NCI-H510A treated with DMSO at 0.1 percent for 48 hours (cell line): Measurements from ENCODE around the gene CELSR2.
A peak's percentile ranks its signal among the peaks of the same experiment; 100 is the strongest.

Experiments
- DNase-seq: peaks from one replicate; lab custom pipeline; 2025; lab: John Stamatoyannopoulos, UW

CELSR2 gene

DNA sequence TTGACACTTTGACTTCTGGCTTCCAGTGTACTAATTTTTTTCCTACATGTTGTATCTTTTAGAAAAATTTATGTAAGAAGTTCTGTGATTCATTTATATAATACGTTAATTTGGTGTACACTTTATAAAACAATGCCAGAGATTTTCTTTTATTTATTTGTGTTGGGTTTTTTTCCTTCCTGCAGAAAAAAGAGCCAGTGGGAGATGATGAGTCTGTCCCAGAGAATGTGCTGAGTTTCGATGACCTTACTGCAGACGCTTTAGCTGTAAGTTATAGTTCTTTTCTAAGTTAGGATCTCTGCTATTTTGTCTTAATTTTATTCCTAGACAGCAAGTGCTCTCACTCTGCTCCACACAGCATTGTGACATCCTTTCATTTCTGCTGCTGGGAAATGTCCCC, 21.2 kb upstream of the CELSR2 start:
- no peak for DNase-seq

GRCh38 chr1:109229531-109230127, 19.7 kb upstream of the CELSR2 start:
- no peak for DNase-seq

DNA sequence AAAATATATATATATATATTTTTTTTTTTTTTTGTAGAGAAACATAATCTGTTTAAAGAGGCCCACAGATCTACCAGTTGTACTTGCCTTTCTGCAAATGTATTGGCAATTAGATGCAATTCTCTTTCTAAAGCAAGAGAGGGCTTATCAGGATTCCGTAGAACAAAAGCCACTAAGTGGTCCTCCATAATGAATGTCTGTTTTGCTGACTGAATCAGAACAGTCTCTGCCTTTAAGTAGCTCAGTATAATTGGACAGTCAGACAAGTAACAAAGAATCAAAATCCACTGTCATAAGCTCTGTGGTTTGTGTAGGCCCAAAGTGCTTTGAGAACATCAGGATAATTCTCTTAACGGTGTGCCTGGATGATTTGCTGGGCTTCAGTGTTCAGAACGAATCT, 18.3 kb upstream of the CELSR2 start:
- no peak for DNase-seq

- no peak for DNase-seq
Measured at GRCh38 chr1:109235137-109235536, 14.2 kb upstream of the CELSR2 start.

DNA sequence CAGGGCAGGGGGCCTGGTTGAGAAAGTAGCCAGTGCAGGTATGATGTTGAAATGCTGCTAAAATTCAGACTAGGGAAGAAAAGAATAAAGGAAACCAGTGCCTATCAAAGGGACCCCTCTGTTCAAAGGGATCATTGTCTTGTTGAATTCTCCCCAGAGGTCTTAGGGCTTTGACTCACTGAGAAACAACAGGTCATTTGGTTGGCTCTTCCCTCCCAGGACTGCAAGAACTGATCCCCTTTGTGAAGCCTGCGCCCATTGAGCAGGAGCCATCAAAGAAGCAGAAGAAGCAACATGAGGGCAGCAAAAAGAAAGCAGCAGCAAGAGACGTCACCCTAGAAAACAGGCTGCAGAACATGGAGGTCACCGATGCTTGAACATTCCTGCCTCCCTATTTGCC, 11.8 kb upstream of the CELSR2 start:
- DNase-seq, result no peak

DNA sequence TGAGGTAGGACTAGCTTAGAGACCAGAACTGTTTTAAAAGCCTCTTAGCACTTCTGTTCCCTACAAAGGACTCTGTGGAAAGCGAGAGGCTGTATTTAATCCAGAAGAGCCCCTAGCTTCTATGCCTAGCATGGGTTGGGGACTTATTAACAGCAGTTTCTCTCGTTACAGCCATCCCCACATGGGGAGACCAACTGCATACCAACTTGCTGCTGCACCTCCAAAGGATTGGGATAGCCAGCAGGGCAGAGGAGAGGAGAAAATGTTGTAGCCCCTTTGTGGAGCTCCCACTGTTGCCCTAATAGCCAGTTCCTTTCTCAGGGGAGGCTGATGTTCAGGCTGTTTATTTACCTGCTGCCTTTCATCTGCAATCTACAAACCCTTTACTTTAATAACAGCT, 11.0 kb upstream of the CELSR2 start:
- DNase-seq, result no peak

DNA sequence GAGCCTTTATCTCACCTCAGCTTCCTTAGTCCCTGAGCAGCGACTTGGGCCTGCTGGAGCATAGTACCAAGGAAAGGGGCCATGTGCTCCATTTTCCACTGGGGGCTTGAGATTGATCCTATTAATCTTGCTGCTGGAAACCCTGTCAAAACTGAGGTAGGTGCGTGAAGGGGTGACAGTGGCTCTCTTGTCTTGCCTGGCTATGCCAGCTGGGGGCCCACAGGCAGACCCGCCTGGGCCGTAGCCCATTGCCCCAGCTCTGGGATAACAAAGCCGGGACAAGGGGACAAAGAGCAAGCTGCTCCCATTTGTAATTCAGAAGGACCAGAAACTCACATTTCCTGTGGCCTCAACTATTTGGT, 10.3 kb upstream of the CELSR2 start:
- no peak for DNase-seq

DNA sequence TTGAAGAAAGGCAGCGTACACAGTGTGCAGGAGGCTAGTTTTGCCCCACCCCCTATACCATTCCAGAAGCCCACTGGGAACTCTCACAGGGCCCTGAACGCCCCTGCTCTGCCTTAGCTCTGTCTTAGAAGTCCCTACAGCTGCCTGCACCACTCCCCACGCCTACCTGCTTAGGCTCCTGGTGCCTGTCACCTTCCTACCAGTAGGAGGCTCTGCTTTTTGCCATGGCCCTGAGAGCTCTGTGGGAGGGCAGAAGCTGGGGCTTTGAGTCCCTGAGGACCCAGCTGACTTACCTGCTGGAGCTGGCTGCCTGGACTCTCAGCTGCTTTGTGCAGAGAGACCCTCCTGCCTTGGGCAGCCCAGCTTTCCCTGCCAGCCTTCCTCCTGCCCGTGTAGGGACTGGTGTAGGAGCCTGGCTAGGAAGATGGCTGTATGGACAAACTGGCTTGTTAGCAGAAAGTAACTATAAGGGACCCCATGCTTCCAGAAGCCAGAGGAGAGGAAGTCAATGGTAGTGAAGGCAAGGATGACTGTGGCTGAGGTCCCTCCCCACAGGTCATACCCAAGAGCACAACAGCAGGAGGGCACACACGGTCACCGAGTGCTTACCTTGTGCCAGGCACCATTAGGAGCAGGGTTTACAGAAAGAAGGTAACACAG, 9.8 kb upstream of the CELSR2 start:
- DNase-seq, result peak; percentile 33

- DNase-seq, result no peak
Measured at GRCh38 chr1:109240158-109241152, 8.9 kb upstream of the CELSR2 start.

GRCh38 chr1:109241344-109241743, 8.0 kb upstream of the CELSR2 start:
- DNase-seq, result no peak

DNA sequence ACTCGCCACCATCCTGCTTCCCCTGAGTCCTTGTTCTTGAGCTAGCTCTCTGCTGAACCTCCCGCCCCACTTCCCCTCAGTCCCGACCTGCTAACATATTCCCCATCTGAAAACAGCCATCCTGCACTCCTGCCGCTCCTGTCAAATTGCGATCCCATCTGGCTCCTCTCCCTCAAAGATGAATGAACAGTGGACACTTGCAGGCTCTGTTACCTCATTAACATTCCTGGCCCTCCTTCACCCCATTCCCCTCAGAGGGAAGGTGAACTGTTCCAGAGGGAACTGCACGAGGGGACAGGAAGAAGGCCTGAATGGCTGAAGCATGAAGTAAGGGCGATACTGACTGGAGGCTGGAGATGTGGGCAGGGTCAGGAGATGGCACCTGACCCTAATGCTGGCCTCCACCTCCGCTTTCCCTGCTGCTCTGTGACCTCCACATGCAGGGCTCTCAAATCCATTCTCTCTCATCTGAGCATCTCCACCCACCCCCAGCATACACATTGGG, 7.4 kb upstream of the CELSR2 start:
- DNase-seq, result no peak

- no peak for DNase-seq
Measured at GRCh38 chr1:109242387-109242786, 7.0 kb upstream of the CELSR2 start.

DNA sequence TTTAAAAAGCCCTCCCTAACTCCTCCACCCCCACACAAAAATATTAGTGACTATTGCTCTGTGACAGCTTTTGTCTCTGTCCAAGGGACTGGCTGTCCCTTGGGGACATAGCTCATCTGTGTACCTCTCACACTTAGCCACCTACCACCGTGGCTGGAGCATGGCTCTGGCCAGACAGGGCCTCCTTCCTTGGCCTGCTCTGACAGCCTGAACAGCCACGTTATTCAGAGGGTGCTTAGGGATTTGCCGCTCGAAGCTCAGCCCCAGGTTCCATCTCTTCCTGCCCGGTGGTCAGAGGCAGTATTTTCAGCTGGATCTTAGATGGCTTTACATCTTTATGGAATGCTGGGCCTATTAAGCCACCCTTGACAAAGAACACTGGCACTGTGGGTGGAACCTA, 6.1 kb upstream of the CELSR2 start:
- no peak for DNase-seq

DNA sequence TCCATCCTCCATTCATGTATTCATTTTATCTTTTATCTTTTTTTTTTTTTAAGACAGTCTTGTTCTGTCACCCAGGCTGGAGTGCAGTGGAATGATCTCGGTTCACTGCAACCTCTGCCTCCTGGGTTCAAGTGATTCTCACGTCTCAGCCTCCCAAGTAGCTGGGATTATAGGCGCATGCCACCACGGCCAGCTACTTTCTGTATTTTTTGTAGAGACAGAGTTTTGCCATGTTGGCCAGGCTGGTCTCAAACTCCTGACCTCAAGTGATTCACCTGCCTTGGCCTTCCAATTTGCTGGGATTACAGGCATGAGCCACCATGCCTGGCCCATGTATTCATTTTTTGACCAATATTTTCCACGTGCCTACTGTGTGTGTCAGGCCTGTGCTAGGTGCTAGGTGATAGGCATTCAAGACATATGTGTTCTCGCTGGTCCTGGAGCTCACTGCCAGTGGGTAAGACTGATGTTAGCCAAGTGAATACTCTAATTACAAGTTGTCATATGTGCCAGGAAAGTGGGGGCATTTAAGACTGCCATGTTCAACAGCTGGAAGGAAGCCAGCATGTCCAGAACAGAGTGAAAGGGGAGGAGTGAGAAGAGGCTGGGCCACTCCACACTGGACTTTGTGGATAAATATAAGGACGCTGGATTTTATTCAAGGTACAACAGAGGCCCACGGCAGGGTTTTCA, 5.3 kb upstream of the CELSR2 start:
- DNase-seq, result no peak

DNA sequence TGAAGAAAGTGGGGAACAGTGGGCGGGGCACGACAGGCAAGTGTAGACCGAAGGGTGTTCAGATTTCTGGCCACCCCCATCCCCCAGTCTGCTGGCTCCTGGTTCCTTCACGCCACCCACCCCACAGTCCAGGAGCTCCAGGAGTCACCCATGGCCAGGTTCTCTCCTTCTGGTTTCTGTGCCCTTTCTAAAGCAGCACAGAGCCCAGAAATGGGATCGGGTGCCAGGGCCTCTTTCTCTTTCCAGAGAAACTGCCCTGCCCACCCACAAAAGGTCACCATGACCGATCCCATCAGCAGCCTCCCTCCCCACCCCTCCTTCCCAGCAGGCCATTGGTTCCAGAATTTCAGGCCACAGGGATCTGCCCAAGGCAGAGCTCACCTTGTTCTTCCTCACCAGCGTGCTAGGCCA, 3.2 kb upstream of the CELSR2 start:
- DNase-seq, result no peak

GRCh38 chr1:109247401-109248365, 1.7 kb upstream of the CELSR2 start:
- no peak for DNase-seq

DNA sequence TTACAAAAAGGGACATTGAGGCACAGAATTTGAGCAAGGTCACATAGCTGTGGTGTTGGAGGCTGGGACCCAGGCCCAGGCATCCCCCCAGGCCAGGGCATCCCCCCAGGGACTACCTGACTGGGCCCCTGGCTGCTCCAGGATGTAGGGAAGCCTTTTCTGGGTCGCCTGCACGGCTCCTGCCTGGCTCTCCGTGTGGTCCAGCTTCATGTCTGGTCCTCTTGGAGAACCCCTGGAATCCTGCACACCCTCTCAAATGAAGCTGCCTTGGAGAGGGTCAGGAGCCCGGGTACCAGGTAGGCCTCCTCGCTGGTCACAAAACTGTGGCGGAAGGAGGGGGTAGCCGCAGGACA, 919 bp upstream of the CELSR2 start:
- no peak for DNase-seq

DNA sequence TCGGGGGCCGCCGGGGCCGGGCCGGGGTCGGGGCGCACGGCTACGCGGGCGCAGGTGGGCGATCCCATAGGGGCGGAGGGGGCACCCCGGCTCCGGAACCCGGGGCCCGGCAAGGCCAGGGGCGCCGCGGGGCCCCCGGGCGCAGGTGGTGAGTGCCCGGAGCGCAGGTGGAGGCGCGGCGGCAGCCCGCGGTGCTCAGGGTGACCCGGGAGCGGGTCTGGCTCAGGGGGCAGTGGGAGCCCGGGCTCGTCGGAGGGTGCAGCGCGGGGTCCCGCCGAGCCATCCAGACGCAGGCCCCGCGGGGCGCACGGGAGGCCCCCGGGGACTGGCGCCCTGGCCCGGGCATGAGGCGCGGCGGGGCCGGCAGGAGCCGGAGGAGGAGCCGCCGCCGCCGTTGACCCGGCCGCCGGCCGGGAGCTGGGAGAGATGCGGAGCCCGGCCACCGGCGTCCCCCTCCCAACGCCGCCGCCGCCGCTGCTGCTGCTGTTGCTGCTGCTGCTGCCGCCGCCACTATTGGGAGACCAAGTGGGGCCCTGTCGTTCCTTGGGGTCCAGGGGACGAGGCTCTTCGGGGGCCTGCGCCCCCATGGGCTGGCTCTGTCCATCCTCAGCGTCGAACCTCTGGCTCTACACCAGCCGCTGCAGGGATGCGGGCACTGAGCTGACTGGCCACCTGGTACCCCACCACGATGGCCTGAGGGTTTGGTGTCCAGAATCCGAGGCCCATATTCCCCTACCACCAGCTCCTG, 489 bp downstream of the CELSR2 start:
- peak; percentile 37 for DNase-seq

DNA sequence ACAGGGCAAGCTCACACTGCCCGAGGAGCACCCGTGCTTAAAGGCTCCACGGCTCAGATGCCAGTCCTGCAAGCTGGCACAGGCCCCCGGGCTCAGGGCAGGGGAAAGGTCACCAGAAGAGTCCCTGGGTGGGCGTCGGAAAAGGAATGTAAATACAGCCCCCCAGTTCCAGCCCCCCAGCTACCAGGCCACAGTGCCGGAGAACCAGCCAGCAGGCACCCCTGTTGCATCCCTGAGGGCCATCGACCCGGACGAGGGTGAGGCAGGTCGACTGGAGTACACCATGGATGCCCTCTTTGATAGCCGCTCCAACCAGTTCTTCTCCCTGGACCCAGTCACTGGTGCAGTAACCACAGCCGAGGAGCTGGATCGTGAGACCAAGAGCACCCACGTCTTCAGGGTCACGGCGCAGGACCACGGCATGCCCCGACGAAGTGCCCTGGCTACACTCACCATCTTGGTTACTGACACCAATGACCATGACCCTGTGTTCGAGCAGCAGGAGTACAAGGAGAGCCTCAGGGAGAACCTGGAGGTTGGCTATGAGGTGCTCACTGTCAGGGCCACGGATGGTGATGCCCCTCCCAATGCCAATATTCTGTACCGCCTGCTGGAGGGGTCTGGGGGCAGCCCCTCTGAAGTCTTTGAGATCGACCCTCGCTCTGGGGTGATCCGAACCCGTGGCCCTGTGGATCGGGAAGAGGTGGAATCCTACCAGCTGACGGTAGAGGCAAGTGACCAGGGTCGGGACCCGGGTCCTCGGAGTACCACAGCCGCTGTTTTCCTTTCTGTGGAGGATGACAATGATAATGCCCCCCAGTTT, 1.3 kb downstream of the CELSR2 start:
- no peak for DNase-seq
